ENCODE results near the gene GALNT2. TPM values are rescaled to one million over a fixed set of nuclear protein-coding genes. Genes with fewer than 3 reads are reported as not detected.

GALNT2 gene
- total RNA-seq, 4 donors from 2014 or later = 47.9 to 78.6 (median 60.0) TPM

DNA sequence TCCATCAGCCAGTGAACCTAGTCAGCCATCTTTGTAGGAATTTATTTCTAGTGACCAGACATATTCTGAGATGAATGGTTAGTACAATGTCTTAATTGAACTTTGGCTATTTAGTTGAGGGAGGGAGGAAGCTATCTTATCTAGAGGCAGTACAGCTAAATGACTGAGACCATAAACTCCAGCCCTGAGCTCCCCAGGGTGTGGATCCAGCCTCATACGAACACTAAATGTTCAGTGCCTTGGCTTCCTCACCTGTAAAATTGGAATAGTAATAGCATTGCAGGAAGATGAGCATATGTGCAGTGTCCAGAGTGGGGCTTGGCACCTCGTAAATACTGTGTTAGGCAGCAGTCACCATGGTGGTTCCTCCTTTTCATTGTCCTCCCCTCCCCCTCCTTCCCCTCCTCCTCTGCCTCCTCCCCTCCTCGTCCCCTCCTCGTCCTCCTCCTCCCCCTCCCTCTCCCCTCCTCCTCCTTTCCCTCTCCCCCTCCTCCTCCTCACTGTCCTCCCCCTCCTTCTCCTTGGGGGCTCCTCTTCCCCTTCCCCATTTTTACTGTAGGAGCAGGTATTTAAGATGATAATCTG is 108.2 kb downstream of the GALNT2 start:
- Histone ChIP-seq H3K36me3 (peaks cover 0 to 15% (median 0%) of the 10 kb centered on the region in 3 donors), H3K4me1 (peaks cover 0 to 69% (median 29%) of the 10 kb centered on the region in 4 donors), H3K27me3 (no peaks in the 10 kb centered on the region), H3K27ac (peak overlapping the region in 3 of 4 donors; percentile 15 to 52 (median 49)), H3K4me3 (no peak overlapping the region), H3K9me3 (no peaks in the 10 kb centered on the region)
- TF ChIP-seq, protein P1, sequence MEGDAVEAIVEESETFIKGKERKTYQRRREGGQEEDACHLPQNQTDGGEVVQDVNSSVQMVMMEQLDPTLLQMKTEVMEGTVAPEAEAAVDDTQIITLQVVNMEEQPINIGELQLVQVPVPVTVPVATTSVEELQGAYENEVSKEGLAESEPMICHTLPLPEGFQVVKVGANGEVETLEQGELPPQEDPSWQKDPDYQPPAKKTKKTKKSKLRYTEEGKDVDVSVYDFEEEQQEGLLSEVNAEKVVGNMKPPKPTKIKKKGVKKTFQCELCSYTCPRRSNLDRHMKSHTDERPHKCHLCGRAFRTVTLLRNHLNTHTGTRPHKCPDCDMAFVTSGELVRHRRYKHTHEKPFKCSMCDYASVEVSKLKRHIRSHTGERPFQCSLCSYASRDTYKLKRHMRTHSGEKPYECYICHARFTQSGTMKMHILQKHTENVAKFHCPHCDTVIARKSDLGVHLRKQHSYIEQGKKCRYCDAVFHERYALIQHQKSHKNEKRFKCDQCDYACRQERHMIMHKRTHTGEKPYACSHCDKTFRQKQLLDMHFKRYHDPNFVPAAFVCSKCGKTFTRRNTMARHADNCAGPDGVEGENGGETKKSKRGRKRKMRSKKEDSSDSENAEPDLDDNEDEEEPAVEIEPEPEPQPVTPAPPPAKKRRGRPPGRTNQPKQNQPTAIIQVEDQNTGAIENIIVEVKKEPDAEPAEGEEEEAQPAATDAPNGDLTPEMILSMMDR (IDR thresholded peaks at IDR 0.05) = no peak
- TF ChIP-seq EP300 (IDR thresholded peaks at IDR 0.05) (no peak), POLR2A (IDR thresholded peaks at IDR 0.05) (no peak)
- WGBS, 2 donors = 61 to 72% methylated on average over 4 of the region's 4 CpGs
- no peak for DNase-seq (ENCODE audit: low spot score in 2 of 2)

DNA sequence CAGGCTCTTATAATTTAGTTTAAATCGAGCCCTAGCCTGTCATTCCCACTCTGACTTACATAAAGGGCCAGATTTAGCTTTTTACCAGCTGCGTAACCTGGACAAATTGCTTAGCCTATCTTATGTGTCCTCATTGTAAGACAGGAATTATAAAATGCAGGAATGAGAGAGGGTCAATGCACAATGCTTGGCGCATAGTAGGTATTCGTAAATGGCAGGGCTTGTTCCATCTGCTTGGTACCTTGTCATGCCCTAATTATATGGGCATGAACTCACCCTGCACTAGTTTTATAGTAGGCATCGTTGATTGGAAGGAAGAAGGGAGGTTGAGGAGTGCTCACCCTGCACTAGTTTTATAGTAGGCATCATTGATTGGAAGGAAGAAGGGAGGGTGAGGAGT is 108.8 kb downstream of the GALNT2 start:
- no peaks in the 10 kb centered on the region for H3K9me3 ChIP-seq
- no peak for DNase-seq (ENCODE audit: low spot score in 2 of 2)
- peak overlapping the region in 2 of 4 donors; percentile 25 to 61 for H3K27ac ChIP-seq
- H3K4me1 ChIP-seq = peaks cover 0 to 63% (median 24%) of the 10 kb centered on the region in 4 donors
- WGBS, 2 donors = 70 to 80% methylated on average over 5 of the region's 5 CpGs
- peaks cover 0 to 21% (median 0%) of the 10 kb centered on the region in 3 donors for H3K36me3 ChIP-seq
- no peaks in the 10 kb centered on the region for H3K27me3 ChIP-seq
- TF ChIP-seq, protein P1 (IDR thresholded peaks at IDR 0.05) = no peak
- TF ChIP-seq EP300 (IDR thresholded peaks at IDR 0.05) = no peak
- no peak for TF ChIP-seq POLR2A (IDR thresholded peaks at IDR 0.05)
- no peak overlapping the region for H3K4me3 ChIP-seq

DNA sequence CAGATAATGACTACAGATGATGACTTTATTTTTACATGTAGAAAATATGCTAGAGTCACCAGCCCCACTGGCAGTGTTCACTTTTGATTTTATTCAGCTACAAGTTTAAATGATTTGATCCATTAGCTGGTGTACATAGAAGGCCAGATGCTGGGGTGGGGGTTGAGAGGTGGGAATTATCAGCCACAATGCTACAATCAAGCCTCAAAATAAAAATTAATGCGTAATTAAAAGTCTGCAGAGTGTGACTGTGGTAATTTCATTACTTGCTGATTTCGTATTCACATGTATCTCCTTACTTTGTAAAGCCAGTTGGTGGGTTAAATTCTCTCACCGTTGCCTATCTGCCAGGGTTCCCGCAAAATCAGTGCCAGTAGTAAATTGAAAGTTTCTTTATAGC is 109.3 kb downstream of the GALNT2 start:
- peaks cover 0 to 58% (median 20%) of the 10 kb centered on the region in 4 donors for H3K4me1 ChIP-seq
- H3K9me3 ChIP-seq = no peaks in the 10 kb centered on the region
- TF ChIP-seq POLR2A (IDR thresholded peaks at IDR 0.05) = no peak
- TF ChIP-seq EP300 (IDR thresholded peaks at IDR 0.05) = no peak
- TF ChIP-seq, protein P1 (IDR thresholded peaks at IDR 0.05) = no peak
- H3K27ac ChIP-seq = peak overlapping the region in 2 of 4 donors; percentile 25 to 61
- no peaks in the 10 kb centered on the region for H3K27me3 ChIP-seq
- 58 to 65% methylated on average over 4 of the region's 4 CpGs for WGBS, 2 donors
- H3K36me3 ChIP-seq = peaks cover 0 to 25% (median 0%) of the 10 kb centered on the region in 3 donors
- no peak for DNase-seq (ENCODE audit: low spot score in 2 of 2)
- H3K4me3 ChIP-seq = no peak overlapping the region

DNA sequence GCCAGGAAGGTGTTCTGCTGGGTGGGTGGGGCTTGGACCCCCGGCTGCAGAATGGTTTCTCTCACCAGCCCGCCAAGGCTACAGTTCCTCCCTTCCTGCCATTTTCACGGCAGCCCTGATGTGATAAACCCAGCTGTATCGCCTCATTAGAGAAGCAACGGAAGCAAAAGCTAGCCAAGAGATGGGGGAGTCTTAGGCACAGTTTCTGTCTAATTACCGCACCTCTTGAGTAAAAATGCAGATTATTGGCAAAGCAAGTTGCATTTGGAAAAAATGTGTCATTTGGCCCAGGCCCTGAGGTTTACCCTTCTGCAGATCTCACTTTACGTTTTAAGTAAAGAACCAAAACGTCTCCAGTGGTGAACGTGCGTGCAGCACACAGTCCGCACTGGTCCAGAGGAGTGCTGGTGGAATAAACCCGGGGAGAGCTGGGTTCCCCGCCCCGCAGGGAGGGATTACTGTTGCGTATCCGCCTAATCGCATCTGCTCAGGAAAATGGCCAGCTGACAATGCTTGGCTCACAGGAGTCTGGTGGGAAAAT is 109.9 kb downstream of the GALNT2 start:
- Histone ChIP-seq H3K27me3 (no peaks in the 10 kb centered on the region), H3K27ac (peak overlapping the region in 2 of 4 donors; percentile 61 to 76), H3K4me1 (peaks cover 0 to 52% (median 17%) of the 10 kb centered on the region in 4 donors), H3K4me3 (peak overlapping the region in 2 of 4 donors; percentile 5 to 26), H3K9me3 (no peaks in the 10 kb centered on the region), H3K36me3 (peaks cover 0 to 25% (median 0%) of the 10 kb centered on the region in 3 donors)
- TF ChIP-seq EP300 (IDR thresholded peaks at IDR 0.05) (peak in 1 of 2 donors; percentile 30), POLR2A (IDR thresholded peaks at IDR 0.05) (peak in 1 of 2 donors; percentile 16)
- TF ChIP-seq, protein P1 (IDR thresholded peaks at IDR 0.05) = peak in 1 of 5 experiments; percentile 11
- 39% methylated on average over 17 of the region's 17 CpGs for WGBS, 2 donors
- peak; percentile 50 to 58 for DNase-seq (ENCODE audit: low spot score in 2 of 2)

DNA sequence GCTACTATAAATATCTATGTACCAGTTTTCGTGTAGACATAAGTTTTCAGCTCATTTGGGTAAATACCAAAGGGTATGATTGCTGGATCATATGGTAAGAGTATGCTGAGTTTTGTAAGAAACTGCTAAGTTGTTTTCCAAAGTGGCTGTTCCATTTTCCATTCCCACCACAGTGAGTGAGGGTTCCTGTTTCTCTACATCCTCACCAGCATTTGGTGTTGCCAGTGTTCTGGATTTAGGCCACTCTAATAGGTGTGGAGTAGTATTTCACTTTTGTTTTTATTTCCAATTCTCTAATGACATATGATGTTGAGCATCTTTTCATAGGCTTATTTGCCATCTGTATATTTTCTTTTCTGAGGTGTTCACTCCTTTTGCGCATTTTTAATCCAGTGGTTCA is 112.2 kb downstream of the GALNT2 start:
- H3K27me3 ChIP-seq = no peaks in the 10 kb centered on the region
- no peak for DNase-seq (ENCODE audit: low spot score in 2 of 2)
- no peak overlapping the region for H3K4me3 ChIP-seq
- peaks cover 0 to 29% (median 0%) of the 10 kb centered on the region in 3 donors for H3K36me3 ChIP-seq
- no peak overlapping the region for H3K27ac ChIP-seq
- H3K9me3 ChIP-seq = no peaks in the 10 kb centered on the region
- WGBS, 2 donors = 93 to 95% methylated on average over 2 of the region's 2 CpGs
- TF ChIP-seq, protein P1 (IDR thresholded peaks at IDR 0.05) = no peak
- TF ChIP-seq EP300 (IDR thresholded peaks at IDR 0.05) = no peak
- TF ChIP-seq POLR2A (IDR thresholded peaks at IDR 0.05) = no peak
- peaks cover 0 to 37% (median 16%) of the 10 kb centered on the region in 4 donors for H3K4me1 ChIP-seq

All from tibial nerve (tissue), 4 donors.